Sciatic nerve (tissue), 2 donors: ENCODE data around the gene ZFP14. TPM values are rescaled to one million over a fixed set of nuclear protein-coding genes. Genes with fewer than 3 reads are reported as not detected.

ENCODE experiments used
- ATAC-seq: fragments of 200-7000 bp; cut with Tn5 transposase; one replicate; pipeline ENCODE4 v1.9.1; 2020; ENCODE audit warnings: mild to moderate bottlenecking, moderate library complexity
- DNase-seq: peaks from one replicate; pipeline ENCODE4 v3.0.0-alpha.2; 2020; ENCODE audit warnings: low spot score
- intact Hi-C: fragments of 100-400 bp; cut with DNase I; formaldehyde crosslinking; loops from one replicate; pipeline ENCODE4 v1.14.2; 2022
- total RNA-seq: library from RNA; stranded (reverse); fragmentation: NEBNext Ultra II Directional; extraction: Animal tissue kit (Norgen Biotek cat#: 25700); gene quantifications from one replicate; pipeline ENCODE4 v1.2.1, GENCODE V29; 2021
- donor health status: DM: no; HTN: no; CAD: no.
- donor health status: DM: no; HTN: no; CAD: no.

Gene ZFP14
- total RNA-seq, result 11.5 TPM

GRCh38 chr19:36378625-36379509 lies at the start of gene ZFP14:
ZFP14 (minus strand) TSS chr19:36379201; CDS start chr19:36367892, 11,309 bp downstream.
- ATAC-seq (peak; percentile 100), DNase-seq (peak; percentile 94)
- intact Hi-C loops, result no loop called here

DNA sequence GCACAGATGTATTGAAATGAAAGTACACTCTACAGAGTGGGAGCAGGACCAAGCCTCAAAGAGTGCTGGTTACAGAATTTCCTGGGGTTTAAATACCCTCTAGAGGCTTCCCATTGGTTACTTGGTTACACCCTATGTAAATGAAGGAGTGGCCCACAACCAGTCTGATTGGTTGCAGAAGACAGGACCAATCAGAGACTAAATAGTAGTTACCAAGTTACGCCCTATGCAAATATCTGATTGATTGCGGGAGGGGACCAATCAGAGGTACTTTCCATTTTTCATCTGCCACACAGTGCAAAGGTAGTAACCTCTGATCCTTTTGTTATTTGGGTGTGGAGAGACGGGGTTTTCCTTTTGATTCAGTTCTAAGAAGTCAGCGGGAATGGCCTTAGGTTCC lies 44.9 kb upstream of the ZFP14 start:
- intact Hi-C loops, result loop anchor here (5.0 kb wide), 1 partner anchor 1103 kb away; no protein-coding TSS in a partner anchor
- ATAC-seq (no peak), DNase-seq (no peak)

GRCh38 chr19:36421749-36422481 lies 42.9 kb upstream of the ZFP14 start:
- no peak for DNase-seq
- ATAC-seq, result no peak
- intact Hi-C loops, result loop anchor here (5.0 kb wide), 1 partner anchor 1105 kb away; no protein-coding TSS in a partner anchor

DNA sequence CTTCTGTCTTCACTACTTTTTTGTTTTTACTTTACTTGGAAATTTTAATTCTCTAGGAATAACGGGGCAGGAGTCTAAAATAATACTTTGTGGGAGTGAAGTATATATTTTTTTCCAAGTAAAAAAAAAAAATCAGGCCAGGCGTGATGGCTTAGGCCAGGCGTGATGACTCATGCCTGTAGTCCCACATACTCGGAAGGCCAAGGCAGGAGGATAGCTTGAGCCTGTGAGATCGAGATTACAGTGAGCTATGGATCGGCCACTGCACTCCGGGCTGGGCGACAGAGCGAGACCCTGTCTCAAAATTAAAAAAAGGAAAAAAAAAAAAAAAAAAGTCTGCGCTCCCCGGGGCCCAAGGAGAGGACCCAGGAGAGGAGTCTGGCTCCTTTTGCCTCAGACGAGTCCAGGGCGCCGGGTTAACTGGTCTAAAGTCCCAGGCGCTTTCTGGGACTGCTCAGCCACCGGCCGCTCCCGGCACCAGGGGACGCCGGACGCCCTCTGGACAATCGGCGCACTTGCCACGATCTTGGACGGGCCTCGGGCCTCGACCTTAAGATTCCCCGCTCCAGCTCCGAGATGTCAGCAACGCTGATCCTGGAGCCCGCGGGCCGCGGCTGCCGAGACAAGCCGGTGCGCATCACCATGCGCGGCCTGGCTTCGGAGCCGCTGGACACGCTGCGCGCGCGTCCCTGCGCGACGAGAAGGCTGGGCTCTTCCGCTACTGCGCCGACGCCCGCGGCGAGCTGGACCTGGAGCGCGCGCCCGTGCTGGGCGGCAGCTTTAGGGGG lies 42.2 kb upstream of the ZFP14 start:
- intact Hi-C loops, result loop anchor here (5.0 kb wide), 1 partner anchor 1106 kb away; no protein-coding TSS in a partner anchor
- no peak for DNase-seq
- ATAC-seq, result no peak

- DNase-seq, result peak; percentile 88
- intact Hi-C loops, result no loop called here
Measured at GRCh38 chr19:36418287-36419001, 39.4 kb upstream of the ZFP14 start, which contains the start of gene ZFP82. ZFP82 (minus strand) TSS chr19:36418644; CDS start chr19:36409789, 8,855 bp downstream.

DNA sequence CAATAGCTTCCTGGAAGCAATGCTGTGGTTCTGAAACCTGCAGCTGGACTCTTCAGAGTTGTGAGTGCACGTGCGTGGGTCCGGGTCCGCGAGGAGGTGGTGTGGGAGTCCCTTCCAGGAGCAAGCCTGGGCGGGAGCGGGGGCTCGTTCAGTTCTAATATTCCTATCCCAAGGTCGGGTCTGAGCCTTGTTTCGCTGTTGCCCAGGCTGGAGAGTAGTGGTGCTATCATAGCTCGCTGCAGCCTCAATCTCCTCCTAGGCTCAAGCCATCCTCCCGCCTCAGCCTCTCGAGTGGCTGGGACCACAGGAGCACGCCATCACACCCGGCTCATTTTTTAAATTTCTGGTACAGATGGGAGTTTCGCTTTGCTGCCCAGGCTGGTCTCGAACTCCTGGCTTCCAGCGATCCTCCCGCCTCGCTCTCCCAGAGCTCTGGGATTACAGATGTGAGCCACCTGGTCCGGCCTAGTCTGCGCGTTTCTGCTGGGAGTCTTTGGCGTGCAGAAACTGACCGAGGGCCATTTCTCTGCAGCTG lies 38.8 kb upstream of the ZFP14 start:
- peak; percentile 57 for DNase-seq
- ATAC-seq, result no peak
- intact Hi-C loops, result no loop called here

More at GRCh38 chr19:36418287-36419001, 39.4 kb upstream of the ZFP14 start, which contains the start of gene ZFP82:
- peak; percentile 99 for ATAC-seq

- no peak for ATAC-seq
- DNase-seq, result no peak
- intact Hi-C loops, result no loop called here
Measured at GRCh38 chr19:36409841-36410240, 30.8 kb upstream of the ZFP14 start.

- intact Hi-C loops, result no loop called here
- DNase-seq (no peak), ATAC-seq (no peak)
Measured at GRCh38 chr19:36408101-36408500, 29.1 kb upstream of the ZFP14 start.

DNA sequence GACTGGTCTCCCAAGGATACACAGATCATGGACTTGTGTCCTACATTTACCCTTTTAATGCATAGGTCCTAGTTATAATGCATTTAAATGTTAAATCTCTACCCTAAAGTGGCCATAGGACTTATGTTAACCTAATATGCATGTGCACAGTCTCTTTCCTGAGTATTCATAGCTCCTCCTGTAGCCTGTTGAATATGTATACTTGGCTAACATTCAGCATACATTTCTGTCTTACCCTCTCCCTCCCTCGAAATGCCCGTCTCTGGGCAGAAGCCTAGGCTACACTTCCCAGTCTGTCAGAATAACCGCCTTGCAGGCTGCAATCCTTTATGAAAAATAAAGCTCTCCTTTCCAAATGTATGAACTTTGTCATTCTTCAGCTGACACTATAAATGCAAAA lies 25.5 kb upstream of the ZFP14 start:
- no peak for DNase-seq
- intact Hi-C loops, result no loop called here
- no peak for ATAC-seq

- DNase-seq (no peak), ATAC-seq (no peak)
- intact Hi-C loops, result no loop called here
Measured at GRCh38 chr19:36401475-36401874, 22.5 kb upstream of the ZFP14 start.

DNA sequence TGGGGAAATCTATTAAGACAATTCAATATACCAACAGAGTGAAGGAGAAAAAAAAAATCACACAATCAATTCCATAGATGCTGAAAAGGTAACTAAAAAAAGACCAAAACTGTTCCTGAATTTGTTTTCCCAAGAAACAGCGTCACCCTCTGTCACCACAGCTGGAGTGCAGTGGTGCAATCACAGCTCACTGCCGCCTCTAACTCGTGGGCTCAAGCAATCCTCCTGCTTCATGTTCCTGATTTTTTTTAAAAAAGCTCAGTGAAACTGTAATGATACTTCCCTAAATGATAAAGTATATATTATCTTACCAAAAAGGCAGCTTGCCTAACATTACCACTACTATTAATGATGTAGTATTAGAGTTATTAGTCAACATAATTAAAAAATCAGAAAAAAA lies 19.6 kb upstream of the ZFP14 start:
- ATAC-seq, result no peak
- DNase-seq, result no peak
- intact Hi-C loops, result no loop called here

DNA sequence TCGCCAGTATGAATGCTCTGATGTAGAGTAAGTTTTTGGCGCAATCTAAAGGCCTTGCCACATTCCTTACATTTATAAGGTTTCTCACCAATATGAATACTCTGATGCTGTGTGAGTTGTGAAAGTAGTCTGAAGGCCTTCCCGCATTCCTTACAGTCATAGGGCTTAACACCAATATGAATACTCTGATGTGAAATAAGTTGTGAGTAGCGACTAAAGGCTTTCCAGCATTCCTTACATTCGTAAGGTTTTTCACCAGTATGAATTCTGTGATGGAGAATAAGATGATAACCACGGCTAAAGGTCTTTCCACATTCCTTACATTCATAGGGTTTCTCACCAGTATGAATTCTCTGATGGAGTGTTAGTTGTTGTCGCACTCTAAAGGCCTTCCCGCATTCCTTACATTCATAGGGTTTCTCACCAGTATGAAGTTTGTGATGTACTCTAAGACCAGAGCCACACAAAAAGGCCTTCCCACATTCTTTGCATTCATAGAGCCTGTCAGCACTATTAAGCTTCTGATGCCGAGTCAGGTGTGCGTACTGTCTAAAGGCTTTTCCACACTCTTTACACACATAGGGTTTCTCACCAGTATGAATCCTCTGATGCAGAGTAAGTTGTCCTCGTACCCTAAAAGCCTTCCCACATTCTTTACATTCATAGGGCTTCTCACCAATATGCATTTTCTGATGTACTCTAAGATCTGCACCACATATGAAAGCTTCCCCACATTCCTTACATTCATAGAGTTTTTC lies 14.1 kb upstream of the ZFP14 start:
- ATAC-seq, result no peak
- no peak for DNase-seq
- intact Hi-C loops, result no loop called here

DNA sequence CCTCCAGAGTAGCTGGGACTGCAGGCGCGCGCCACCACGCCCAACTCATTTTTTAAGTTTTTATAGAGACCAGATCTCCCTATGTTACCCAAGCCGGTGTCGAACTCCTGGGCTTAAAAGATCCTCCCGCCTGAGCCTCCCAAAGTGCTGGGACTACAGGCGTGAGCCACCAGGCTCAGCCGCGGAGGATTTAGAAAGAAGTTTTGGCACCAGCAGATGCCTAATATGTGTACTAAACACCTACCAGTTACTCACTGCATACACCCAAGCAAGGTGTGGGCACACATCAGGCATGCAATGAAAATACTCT lies 464 bp upstream of the ZFP14 start:
- DNase-seq, result no peak
- intact Hi-C loops, result no loop called here
- ATAC-seq, result no peak

GRCh38 chr19:36377541-36378178 lies 1.3 kb downstream of the ZFP14 start:
- ATAC-seq (no peak), DNase-seq (no peak)
- intact Hi-C loops, result no loop called here

- intact Hi-C loops, result no loop called here
- DNase-seq, result no peak
- no peak for ATAC-seq
Measured at GRCh38 chr19:36373638-36374156, 5.3 kb downstream of the ZFP14 start.

- DNase-seq (no peak), ATAC-seq (no peak)
- intact Hi-C loops, result no loop called here
Measured at GRCh38 chr19:36371886-36372285, 7.1 kb downstream of the ZFP14 start.

- DNase-seq, result no peak
- intact Hi-C loops, result no loop called here
- no peak for ATAC-seq
Measured at GRCh38 chr19:36363845-36364244, 15.2 kb downstream of the ZFP14 start.
